ENCODE measurements around the gene FGD3. TPM values are rescaled to one million over a fixed set of nuclear protein-coding genes. Genes with fewer than 3 reads are reported as not detected.

The FGD3 gene
- total RNA-seq, 1 donor from 2014 or later, result 2.3 TPM

Other genes with a start within 250 kb of the FGD3 start
- 8.0 TPM for gene BICD2, start 182.7 kb upstream of the FGD3 start, total RNA-seq
- 2.1 TPM for gene ZNF484, start 69.5 kb upstream of the FGD3 start, total RNA-seq
- gene SUSD3, start 111.2 kb downstream of the FGD3 start, total RNA-seq, result 49.7 TPM
- gene CARD19, start 148.7 kb downstream of the FGD3 start, total RNA-seq, result 8.5 TPM
- 53.3 TPM for gene NINJ1, start 186.7 kb downstream of the FGD3 start, total RNA-seq
- gene WNK2, start 236.6 kb downstream of the FGD3 start, total RNA-seq, result 3.7 TPM